Keratinocyte (primary cell): ENCODE measurements around the gene SOX5. TPM values are rescaled to one million over a fixed set of nuclear protein-coding genes. Genes with fewer than 3 reads are reported as not detected.

Source experiments
- DNase-seq: peaks from one replicate; pipeline ENCODE4 v3.0.0-alpha.2; 2011; ENCODE audit warnings: low read depth, missing footprints, low spot score
- FAIRE-seq: peaks from 2 replicates; lab custom pipeline; 2011; peaks lifted over from hg19 to GRCh38; lab: Jason Lieb, UNC
- H2AFZ ChIP-seq: 2 replicates; pipeline ENCODE4 v1.6.0; 2012; ENCODE audit warnings: low read length, control low read depth, inconsistent platforms; ENCODE audit not compliant: control insufficient read depth
- H3K27ac ChIP-seq: 2 replicates; pipeline ENCODE4 v1.5.1; 2011; ENCODE audit warnings: low read length; ENCODE audit not compliant: control insufficient read depth, insufficient read depth
- H3K27me3 ChIP-seq: 3 replicates; pipeline ENCODE4 v1.6.0; 2011; ENCODE audit warnings: low read length; ENCODE audit not compliant: control insufficient read depth, insufficient read depth; ENCODE audit errors: extremely low read depth
- H3K36me3 ChIP-seq, 2 experiments: 2 replicates in 1 of 2; 3 replicates in 1 of 2; pipeline ENCODE4 v1.5.1; 2011; ENCODE audit warnings: low read length in 2 of 2, mild to moderate bottlenecking in 1 of 2; ENCODE audit not compliant: control insufficient read depth in 2 of 2, insufficient read depth in 2 of 2; ENCODE audit errors: extremely low read depth in 1 of 2
- H3K4me1 ChIP-seq: 3 replicates; pipeline ENCODE4 v1.5.1; 2011; ENCODE audit warnings: low read length; ENCODE audit not compliant: control insufficient read depth, insufficient read depth; ENCODE audit errors: extremely low read depth
- H3K4me2 ChIP-seq: 3 replicates; pipeline ENCODE4 v1.6.0; 2011; ENCODE audit warnings: low read depth, low read length; ENCODE audit not compliant: control insufficient read depth, insufficient read depth; ENCODE audit errors: extremely low read depth
- H3K4me3 ChIP-seq, 3 experiments: fragments of 200-600 bp in 1 of 3; sonication (generic) in 1 of 3; 2 replicates in 2 of 3; 3 replicates in 1 of 3; pipeline ENCODE4 v1.5.1; 2011 to 2016; ENCODE audit warnings: low read length in 3 of 3, mild to moderate bottlenecking in 3 of 3, control low read depth in 2 of 3, inconsistent platforms in 1 of 3, low read depth in 1 of 3, mixed read lengths in 1 of 3, mixed run types in 1 of 3, moderate library complexity in 1 of 3; ENCODE audit not compliant: control insufficient read depth in 2 of 3, insufficient read depth in 2 of 3; ENCODE audit errors: extremely low read depth in 1 of 3
- H3K79me2 ChIP-seq: 2 replicates; pipeline ENCODE4 v1.6.0; 2012; ENCODE audit warnings: low read length; ENCODE audit not compliant: control insufficient read depth, insufficient read depth
- H3K9ac ChIP-seq: 3 replicates; pipeline ENCODE4 v1.6.0; 2011; ENCODE audit warnings: low read length; ENCODE audit not compliant: control insufficient read depth, insufficient read depth; ENCODE audit errors: extremely low read depth
- H3K9me1 ChIP-seq: 3 replicates; pipeline ENCODE4 v1.6.0; 2011; ENCODE audit warnings: low read length; ENCODE audit not compliant: control insufficient read depth, insufficient read depth; ENCODE audit errors: extremely low read depth
- H3K9me3 ChIP-seq: 2 replicates; pipeline ENCODE4 v1.5.1; 2012; ENCODE audit warnings: low read depth, low read length; ENCODE audit not compliant: control insufficient read depth
- H4K20me1 ChIP-seq: 3 replicates; pipeline ENCODE4 v1.6.0; 2011; ENCODE audit warnings: low read length; ENCODE audit not compliant: control insufficient read depth, insufficient read depth; ENCODE audit errors: extremely low read depth
- EZH2 ChIP-seq: IDR thresholded peaks from one replicate; pipeline ENCODE4 v1.6.1; 2012; ENCODE audit warnings: inconsistent platforms, mild to moderate bottlenecking, low read length, moderate library complexity
- dilution Hi-C: fragments of 300-500 bp; cut with MboI; formaldehyde crosslinking; loops from one replicate; pipeline ENCODE4 v1.7.0; 2020; ENCODE audit warnings: low sequenced_read_pairs; ENCODE audit not compliant: extremely low pct_ligation_motif_present
- polyA plus RNA-seq, 5 experiments: library from polyadenylated mRNA; depleted of rRNA in 3 of 5; stranded (reverse) in 3 of 5; stranded (forward) in 1 of 5; unstranded in 1 of 5; fragments of >200 nt; gene quantifications; 1 replicate in 1 of 5; 2 replicates in 3 of 5; 3 replicates in 1 of 5; pipeline versions ENCODE4 v1.2.1 to v1.2.3, GENCODE V29; 2011 to 2012; ENCODE audit warnings: missing spikeins in 2 of 5, low read depth in 1 of 5, low replicate concordance in 1 of 5
- TF ChIP-seq, protein P1 (sequence below), 3 experiments: IDR thresholded peaks in 1 of 3; conservative IDR thresholded peaks in 1 of 3; optimal IDR thresholded peaks in 1 of 3; 2 replicates in 2 of 3; 3 replicates in 1 of 3; pipeline versions ENCODE3 to v1.5.1; 2011; ENCODE audit warnings: low read length in 3 of 3, mild to moderate bottlenecking in 3 of 3, moderate library complexity in 2 of 3, control low read depth in 1 of 3, inconsistent platforms in 1 of 3; ENCODE audit not compliant: insufficient read depth in 2 of 3; ENCODE audit errors: extremely low read depth in 1 of 3

The SOX5 gene
- polyA plus RNA-seq, 1 donor (not counting 4 experiments of a cell fraction or from before 2014, with no cell fraction given) = not detected

- Histone ChIP-seq H3K36me3 (no peaks in the 10 kb centered on the region), H3K4me1 (no peaks in the 10 kb centered on the region), H3K27ac (no peak overlapping the region), H4K20me1 (no peaks in the 10 kb centered on the region), H3K4me3 (no peak overlapping the region), H3K9me3 (no peaks in the 10 kb centered on the region), H2AFZ (no peak overlapping the region), H3K9ac (no peak overlapping the region), H3K27me3 (no peaks in the 10 kb centered on the region), H3K79me2 (no peaks in the 10 kb centered on the region), H3K4me2 (no peak overlapping the region), H3K9me1 (no peaks in the 10 kb centered on the region)
- DNase-seq = no peak
- no peak for FAIRE-seq
- TF ChIP-seq, protein P1, sequence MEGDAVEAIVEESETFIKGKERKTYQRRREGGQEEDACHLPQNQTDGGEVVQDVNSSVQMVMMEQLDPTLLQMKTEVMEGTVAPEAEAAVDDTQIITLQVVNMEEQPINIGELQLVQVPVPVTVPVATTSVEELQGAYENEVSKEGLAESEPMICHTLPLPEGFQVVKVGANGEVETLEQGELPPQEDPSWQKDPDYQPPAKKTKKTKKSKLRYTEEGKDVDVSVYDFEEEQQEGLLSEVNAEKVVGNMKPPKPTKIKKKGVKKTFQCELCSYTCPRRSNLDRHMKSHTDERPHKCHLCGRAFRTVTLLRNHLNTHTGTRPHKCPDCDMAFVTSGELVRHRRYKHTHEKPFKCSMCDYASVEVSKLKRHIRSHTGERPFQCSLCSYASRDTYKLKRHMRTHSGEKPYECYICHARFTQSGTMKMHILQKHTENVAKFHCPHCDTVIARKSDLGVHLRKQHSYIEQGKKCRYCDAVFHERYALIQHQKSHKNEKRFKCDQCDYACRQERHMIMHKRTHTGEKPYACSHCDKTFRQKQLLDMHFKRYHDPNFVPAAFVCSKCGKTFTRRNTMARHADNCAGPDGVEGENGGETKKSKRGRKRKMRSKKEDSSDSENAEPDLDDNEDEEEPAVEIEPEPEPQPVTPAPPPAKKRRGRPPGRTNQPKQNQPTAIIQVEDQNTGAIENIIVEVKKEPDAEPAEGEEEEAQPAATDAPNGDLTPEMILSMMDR (optimal IDR thresholded peaks at IDR 0.05 in 1 of 3, IDR thresholded peaks at IDR 0.05 in 1 of 3, conservative IDR thresholded peaks at IDR 0.05 in 1 of 3; ENCODE audit: extremely low read depth in 1 of 3, insufficient read depth in 2 of 3, low read length in 3 of 3) = no peak
- no peak for TF ChIP-seq EZH2
- dilution Hi-C loops = no loop called here
Observed at GRCh38 chr12:23503544-23503943, 445.9 kb downstream of the SOX5 start.

- FAIRE-seq = no peak
Observed at GRCh38 chr12:23502259-23502658, 447.2 kb downstream of the SOX5 start.

More at GRCh38 chr12:23502259-23502658, 447.2 kb downstream of the SOX5 start:
- H3K27me3 ChIP-seq = no peaks in the 10 kb centered on the region
- no peaks in the 10 kb centered on the region for H3K36me3 ChIP-seq
- H3K79me2 ChIP-seq = no peaks in the 10 kb centered on the region
- H3K9me3 ChIP-seq = no peaks in the 10 kb centered on the region
- no peak overlapping the region for H2AFZ ChIP-seq
- H3K4me2 ChIP-seq = no peak overlapping the region
- no peak overlapping the region for H3K4me3 ChIP-seq
- no peak overlapping the region for H3K27ac ChIP-seq
- dilution Hi-C loops = no loop called here
- H3K4me1 ChIP-seq = no peaks in the 10 kb centered on the region
- no peaks in the 10 kb centered on the region for H3K9me1 ChIP-seq
- TF ChIP-seq, protein P1 (optimal IDR thresholded peaks at IDR 0.05 in 1 of 3, IDR thresholded peaks at IDR 0.05 in 1 of 3, conservative IDR thresholded peaks at IDR 0.05 in 1 of 3; ENCODE audit: extremely low read depth in 1 of 3, insufficient read depth in 2 of 3, low read length in 3 of 3) = no peak
- no peak for TF ChIP-seq EZH2
- H4K20me1 ChIP-seq = no peaks in the 10 kb centered on the region
- H3K9ac ChIP-seq = no peak overlapping the region
- DNase-seq = no peak
